A549 (cell line): ENCODE measurements around the gene ADCY10.

Experiments
- CHD2 ChIP-seq: fragments of 150-350 bp; IDR thresholded peaks from 2 replicates; pipeline ENCODE4 v1.6.1; 2014; ENCODE audit warnings: low read length; ENCODE audit not compliant: partially characterized antibody
- ESRRA ChIP-seq: fragments of 150-350 bp; IDR thresholded peaks from 2 replicates; pipeline ENCODE4 v1.6.1; 2014; ENCODE audit warnings: mild to moderate bottlenecking, low read length, borderline replicate concordance
- JUNB ChIP-seq: fragments of >200 bp; sonication (Bioruptor Twin); formaldehyde crosslinking; IDR thresholded peaks from 2 replicates; pipeline ENCODE4 v1.6.1; 2016
- MAZ ChIP-seq: fragments of 150-350 bp; IDR thresholded peaks from 2 replicates; pipeline ENCODE4 v1.6.1; 2014; ENCODE audit warnings: antibody characterized with exemption, low read depth, low read length, borderline replicate concordance
- PHF8 ChIP-seq: fragments of 200-600 bp; sonication (generic); IDR thresholded peaks from 2 replicates; pipeline ENCODE4 v1.6.1; 2016; ENCODE audit warnings: low read depth, mild to moderate bottlenecking, antibody characterized with exemption, moderate library complexity, borderline replicate concordance
- RFX5 ChIP-seq: fragments of 450-650 bp; IDR thresholded peaks from 2 replicates; pipeline ENCODE4 v1.7.1; 2014; ENCODE audit warnings: antibody characterized with exemption, mild to moderate bottlenecking, moderate library complexity
- TFCP2L1 ChIP-seq: fragments of 250-450 bp; sonication (Bioruptor Pico); IDR thresholded peaks from 2 replicates; pipeline ENCODE4 v1.5.0; 2021; ENCODE audit warnings: mild to moderate bottlenecking
- TF ChIP-seq, protein P1 (sequence below): fragments of >200 bp; sonication (Bioruptor Twin); formaldehyde crosslinking; IDR thresholded peaks from 3 replicates; pipeline ENCODE4 v1.5.1; 2016

DNA sequence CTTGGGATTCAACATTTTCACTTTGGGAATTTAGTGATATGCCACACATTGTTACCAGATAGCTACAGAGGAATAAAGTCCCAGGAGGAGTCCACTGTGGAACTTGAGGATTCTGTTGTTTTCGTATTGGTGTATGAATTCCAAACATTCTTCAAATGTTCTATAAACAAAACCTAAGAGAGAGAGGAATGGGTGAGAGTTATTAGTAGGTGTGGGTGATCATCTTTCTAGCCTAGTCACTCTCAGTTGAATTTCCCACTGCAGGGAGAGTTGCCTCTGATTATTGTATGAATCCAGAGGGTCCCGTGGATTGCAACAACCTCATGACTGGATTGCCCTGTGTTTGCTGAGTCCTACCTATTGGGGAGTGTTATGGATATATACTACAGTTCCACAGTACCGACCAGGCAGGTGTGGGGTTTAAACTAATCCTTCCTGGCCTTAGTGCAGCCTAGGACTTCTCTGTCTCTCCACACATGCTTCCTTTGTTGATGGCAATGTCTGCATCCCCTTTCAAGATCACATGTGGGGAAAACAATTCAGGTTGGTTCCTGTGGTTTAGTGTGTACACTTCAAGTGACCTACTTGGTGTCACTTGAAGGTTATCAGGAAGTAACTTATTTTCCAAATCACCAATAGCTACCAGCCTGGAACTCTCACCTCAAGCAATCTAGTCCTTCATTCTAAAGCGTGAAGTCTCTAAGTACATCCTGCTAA is 91.8 kb downstream of the ADCY10 start:
- TF ChIP-seq, protein P1, sequence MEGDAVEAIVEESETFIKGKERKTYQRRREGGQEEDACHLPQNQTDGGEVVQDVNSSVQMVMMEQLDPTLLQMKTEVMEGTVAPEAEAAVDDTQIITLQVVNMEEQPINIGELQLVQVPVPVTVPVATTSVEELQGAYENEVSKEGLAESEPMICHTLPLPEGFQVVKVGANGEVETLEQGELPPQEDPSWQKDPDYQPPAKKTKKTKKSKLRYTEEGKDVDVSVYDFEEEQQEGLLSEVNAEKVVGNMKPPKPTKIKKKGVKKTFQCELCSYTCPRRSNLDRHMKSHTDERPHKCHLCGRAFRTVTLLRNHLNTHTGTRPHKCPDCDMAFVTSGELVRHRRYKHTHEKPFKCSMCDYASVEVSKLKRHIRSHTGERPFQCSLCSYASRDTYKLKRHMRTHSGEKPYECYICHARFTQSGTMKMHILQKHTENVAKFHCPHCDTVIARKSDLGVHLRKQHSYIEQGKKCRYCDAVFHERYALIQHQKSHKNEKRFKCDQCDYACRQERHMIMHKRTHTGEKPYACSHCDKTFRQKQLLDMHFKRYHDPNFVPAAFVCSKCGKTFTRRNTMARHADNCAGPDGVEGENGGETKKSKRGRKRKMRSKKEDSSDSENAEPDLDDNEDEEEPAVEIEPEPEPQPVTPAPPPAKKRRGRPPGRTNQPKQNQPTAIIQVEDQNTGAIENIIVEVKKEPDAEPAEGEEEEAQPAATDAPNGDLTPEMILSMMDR: no peak
- no peak for TF ChIP-seq RFX5
- TF ChIP-seq TFCP2L1 (CRISPR knock-in tag): no peak
- no peak for TF ChIP-seq PHF8
- no peak for TF ChIP-seq MAZ
- no peak for TF ChIP-seq ESRRA
- TF ChIP-seq JUNB: no peak
- no peak for TF ChIP-seq CHD2
